IPS DF 6.9 (cell line): Measurements from ENCODE around the gene SAP30L.

Experiments
- DNase-seq: peaks from one replicate; pipeline ENCODE4 v3.0.0-alpha.2; 2013; ENCODE audit warnings: low read depth, low spot score
- H3K27ac ChIP-seq: one replicate; pipeline ENCODE4 v1.5.1; 2013; ENCODE audit warnings: low read length, control low read depth
- H3K27me3 ChIP-seq: 2 replicates; pipeline ENCODE4 v1.6.1; 2013; ENCODE audit warnings: mild to moderate bottlenecking, low read length; ENCODE audit not compliant: control insufficient read depth, insufficient read depth
- H3K36me3 ChIP-seq: 2 replicates; pipeline ENCODE4 v1.6.1; 2013; ENCODE audit warnings: low read length; ENCODE audit not compliant: control insufficient read depth, insufficient read depth
- H3K4me1 ChIP-seq: 2 replicates; pipeline ENCODE4 v1.6.1; 2013; ENCODE audit warnings: low read length; ENCODE audit not compliant: control insufficient read depth, insufficient read depth
- H3K4me3 ChIP-seq: 2 replicates; pipeline ENCODE4 v1.5.1; 2013; ENCODE audit warnings: mild to moderate bottlenecking, low read length
- H3K9me3 ChIP-seq: 2 replicates; pipeline ENCODE4 v1.6.1; 2013; ENCODE audit warnings: low read length, inconsistent platforms; ENCODE audit not compliant: control insufficient read depth, insufficient read depth
- WGBS: extraction: QIAGEN DNeasy Blood & Tissue Kit; methylation state at CpG from one replicate; pipeline ENCODE4 v1.1.7; 2013; ENCODE audit warnings: mixed read lengths, missing lambda C conversion rate; ENCODE audit not compliant: insufficient read length, insufficient coverage; 5-methylcytosine and 5-hydroxymethylcytosine counted together

The SAP30L gene

DNA sequence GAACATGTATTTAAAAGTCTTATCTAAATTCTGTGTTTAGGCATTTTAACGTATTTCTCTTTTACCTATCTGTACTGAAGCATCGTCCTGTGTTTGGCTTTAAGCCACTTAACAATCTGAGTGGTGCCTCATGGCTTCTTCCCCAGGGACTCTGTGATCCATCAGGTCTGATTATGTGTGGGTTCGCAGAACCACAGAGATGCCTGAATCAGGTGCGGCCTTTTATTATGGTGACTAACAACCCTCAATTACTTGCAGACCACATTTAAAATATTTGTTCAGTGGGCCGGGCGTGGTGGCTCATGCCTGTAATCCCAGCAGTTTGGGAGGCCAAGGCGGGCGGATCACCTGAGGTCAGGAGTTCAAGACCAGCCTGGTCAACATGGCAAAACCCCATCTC lies 39.6 kb upstream of the SAP30L start:
- Histone ChIP-seq H3K9me3 (no peaks in the 10 kb centered on the region), H3K4me3 (no peak overlapping the region), H3K27ac (no peak overlapping the region), H3K27me3 (no peaks in the 10 kb centered on the region), H3K36me3 (no peaks in the 10 kb centered on the region), H3K4me1 (no peaks in the 10 kb centered on the region)
- WGBS: no CpG with 5 or more reads among the region's 8 CpGs
- DNase-seq: no peak

DNA sequence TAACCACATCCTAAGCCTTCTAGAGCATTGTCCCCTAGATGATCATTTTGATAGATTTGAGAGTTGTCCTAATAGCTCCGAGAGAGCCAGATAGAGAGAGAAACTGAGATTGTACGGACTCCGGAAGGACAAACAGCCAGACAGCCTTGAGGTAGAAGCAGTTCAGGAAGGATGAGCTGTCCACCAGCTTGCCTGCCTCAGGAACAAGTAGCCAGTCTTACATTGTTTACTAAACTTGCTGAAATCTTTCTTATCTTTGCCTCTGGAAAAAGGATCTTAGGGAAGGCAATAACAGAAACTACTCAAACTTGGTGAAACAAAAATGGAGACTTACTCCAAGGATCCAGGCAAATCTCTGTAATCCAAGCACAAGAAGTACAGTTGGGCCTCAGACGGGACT lies 39.0 kb upstream of the SAP30L start:
- H3K4me1 ChIP-seq: no peaks in the 10 kb centered on the region
- no peaks in the 10 kb centered on the region for H3K36me3 ChIP-seq
- no CpG with 5 or more reads among the region's 4 CpGs for WGBS
- no peaks in the 10 kb centered on the region for H3K27me3 ChIP-seq
- no peaks in the 10 kb centered on the region for H3K9me3 ChIP-seq
- H3K27ac ChIP-seq: no peak overlapping the region
- no peak for DNase-seq
- H3K4me3 ChIP-seq: no peak overlapping the region

DNA sequence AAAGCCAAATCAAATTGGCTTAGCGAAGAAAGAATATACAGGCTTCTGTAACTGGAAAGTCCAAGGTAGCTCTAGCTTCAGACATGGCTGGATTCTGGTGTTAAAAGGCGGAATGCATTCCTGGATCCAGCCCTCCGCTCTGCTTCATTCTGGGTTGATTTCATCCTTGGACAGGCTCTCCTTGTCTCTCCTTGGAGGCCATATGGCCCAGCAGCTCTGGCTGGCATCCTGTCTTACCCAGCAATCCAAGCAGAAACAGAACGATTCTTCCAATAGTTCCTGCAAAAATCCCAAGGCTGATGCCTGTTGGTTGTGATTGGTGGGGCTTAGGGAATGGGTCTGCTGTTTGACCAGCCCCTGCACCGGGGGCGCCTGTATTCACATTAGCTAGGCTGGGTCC lies 37.0 kb upstream of the SAP30L start:
- Histone ChIP-seq H3K4me1 (no peaks in the 10 kb centered on the region), H3K9me3 (no peaks in the 10 kb centered on the region), H3K27ac (no peak overlapping the region), H3K4me3 (no peak overlapping the region), H3K27me3 (no peaks in the 10 kb centered on the region), H3K36me3 (no peaks in the 10 kb centered on the region)
- WGBS: no CpG with 5 or more reads among the region's 6 CpGs
- no peak for DNase-seq

DNA sequence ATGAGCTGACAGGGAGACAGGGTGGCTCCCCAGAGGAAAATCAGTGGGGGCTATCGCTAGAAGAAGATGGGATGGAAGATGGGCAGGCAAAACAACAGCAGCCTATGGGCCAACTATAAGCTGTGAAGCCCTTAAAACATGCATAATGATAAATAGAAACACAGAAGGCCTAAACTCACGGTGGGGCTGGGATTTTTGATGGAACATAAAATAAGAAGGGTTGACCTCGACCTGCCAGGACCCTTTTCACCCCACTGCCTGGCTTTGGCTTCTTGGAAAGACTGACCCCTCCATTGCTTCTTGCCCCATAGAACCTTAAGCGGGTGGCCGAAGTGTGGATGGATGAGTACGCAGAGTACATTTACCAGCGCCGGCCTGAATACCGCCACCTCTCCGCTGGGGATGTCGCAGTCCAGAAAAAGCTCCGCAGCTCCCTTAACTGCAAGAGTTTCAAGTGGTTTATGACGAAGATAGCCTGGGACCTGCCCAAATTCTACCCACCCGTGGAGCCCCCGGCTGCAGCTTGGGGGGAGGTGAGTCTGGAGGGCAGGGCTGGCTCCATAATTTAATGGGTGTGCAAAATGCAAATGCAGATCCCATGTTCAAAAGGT lies 36.5 kb upstream of the SAP30L start:
- Histone ChIP-seq H3K36me3 (no peaks in the 10 kb centered on the region), H3K27ac (no peak overlapping the region)
- no CpG with 5 or more reads among the region's 15 CpGs for WGBS

DNA sequence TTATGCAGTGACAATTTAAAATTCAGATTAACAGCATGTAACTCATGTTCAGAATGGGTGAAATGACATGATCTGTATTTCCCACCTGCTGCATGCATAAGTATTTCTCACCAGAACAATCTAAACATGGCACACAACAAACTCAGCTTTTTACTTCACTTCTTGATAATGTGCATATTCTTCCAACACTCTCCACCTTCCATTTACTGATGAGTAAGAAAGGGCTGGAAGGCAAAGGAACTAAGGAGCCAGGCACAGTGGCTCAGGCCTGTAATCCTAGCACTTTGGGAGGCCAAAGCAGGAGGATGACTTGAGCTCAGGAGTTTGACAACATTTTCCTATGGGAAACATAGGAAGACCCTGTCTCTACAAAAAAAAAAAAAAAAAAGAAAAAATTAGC lies 35.8 kb upstream of the SAP30L start:
- no peaks in the 10 kb centered on the region for H3K4me1 ChIP-seq
- no peak for DNase-seq
- H3K4me3 ChIP-seq: no peak overlapping the region
- no peaks in the 10 kb centered on the region for H3K9me3 ChIP-seq
- H3K27me3 ChIP-seq: no peaks in the 10 kb centered on the region
- H3K27ac ChIP-seq: no peak overlapping the region
- no peaks in the 10 kb centered on the region for H3K36me3 ChIP-seq

More for the DNA sequence above, 36.5 kb upstream of the SAP30L start:
- no peaks in the 10 kb centered on the region for H3K4me1 ChIP-seq
- no peak overlapping the region for H3K4me3 ChIP-seq
- H3K9me3 ChIP-seq: no peaks in the 10 kb centered on the region
- no peak for DNase-seq
- no peaks in the 10 kb centered on the region for H3K27me3 ChIP-seq

DNA sequence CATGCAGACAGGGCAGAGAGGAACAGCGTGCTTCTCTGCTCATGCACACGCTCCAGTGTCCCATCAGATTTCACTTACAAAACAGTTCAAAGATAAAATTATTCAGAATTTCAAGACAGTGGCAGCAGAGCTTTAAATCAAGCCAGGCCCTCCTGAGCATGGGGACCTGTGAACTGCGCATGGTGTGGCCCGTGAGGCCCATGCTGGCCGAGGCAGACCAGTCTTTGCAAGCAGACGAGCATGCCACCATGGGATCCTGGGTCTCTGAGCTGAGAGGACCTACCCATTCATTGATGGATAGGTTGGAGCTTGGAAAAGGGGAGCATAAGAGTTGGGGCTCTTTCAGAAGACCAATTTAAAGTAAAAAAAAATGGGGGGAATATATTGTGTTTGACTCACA lies 35.0 kb upstream of the SAP30L start:
- no CpG with 5 or more reads among the region's 6 CpGs for WGBS
- H3K36me3 ChIP-seq: no peaks in the 10 kb centered on the region
- H3K4me3 ChIP-seq: no peak overlapping the region
- DNase-seq: no peak
- H3K27me3 ChIP-seq: no peaks in the 10 kb centered on the region
- H3K4me1 ChIP-seq: no peaks in the 10 kb centered on the region
- no peaks in the 10 kb centered on the region for H3K9me3 ChIP-seq
- H3K27ac ChIP-seq: no peak overlapping the region

DNA sequence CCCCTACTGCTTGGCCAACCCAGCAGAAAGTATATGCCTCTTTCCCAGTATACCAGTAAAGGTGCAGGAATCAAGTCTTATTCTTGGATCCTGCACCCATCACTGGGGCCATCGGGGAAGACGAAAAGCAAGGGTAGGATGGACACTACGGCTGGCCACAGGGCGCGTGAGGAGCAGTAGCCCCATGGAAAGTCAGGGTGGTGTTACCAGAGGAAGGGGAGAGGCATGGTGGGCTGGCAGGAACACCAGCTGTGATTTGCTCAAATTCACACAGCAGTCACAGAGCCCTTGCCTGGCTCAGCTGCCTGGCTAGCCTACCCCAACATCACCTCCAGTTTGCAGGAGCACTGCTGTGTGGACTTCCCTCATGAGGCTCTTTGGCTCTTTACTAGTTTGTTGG lies 34.5 kb upstream of the SAP30L start:
- H3K36me3 ChIP-seq: no peaks in the 10 kb centered on the region
- H3K4me1 ChIP-seq: no peaks in the 10 kb centered on the region
- H3K27me3 ChIP-seq: no peaks in the 10 kb centered on the region
- H3K9me3 ChIP-seq: no peaks in the 10 kb centered on the region
- WGBS: no CpG with 5 or more reads among the region's 5 CpGs
- no peak overlapping the region for H3K27ac ChIP-seq
- no peak overlapping the region for H3K4me3 ChIP-seq
- no peak for DNase-seq

DNA sequence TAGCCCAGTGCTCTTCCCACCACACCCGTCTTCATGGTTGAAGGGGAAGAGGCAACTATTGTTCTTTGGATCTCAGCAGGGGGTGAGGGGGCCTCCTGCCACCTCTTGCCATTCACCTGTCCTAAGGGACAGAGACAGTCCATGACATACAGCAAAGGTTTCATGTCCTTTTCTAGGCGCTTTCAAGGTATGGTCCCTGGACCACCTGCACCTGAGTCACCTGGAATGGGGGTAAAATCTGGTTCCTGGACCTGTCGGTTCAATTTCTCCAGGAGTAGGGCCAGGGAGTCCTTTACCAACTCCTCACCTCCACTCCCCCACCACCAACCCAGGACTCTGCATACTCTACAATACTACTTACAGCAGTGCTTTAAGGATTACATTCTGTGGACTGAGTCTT lies 33.5 kb upstream of the SAP30L start:
- Histone ChIP-seq H3K36me3 (no peaks in the 10 kb centered on the region), H3K27me3 (no peaks in the 10 kb centered on the region), H3K9me3 (no peaks in the 10 kb centered on the region), H3K4me1 (no peaks in the 10 kb centered on the region), H3K4me3 (no peak overlapping the region), H3K27ac (no peak overlapping the region)
- DNase-seq: no peak
- no CpG with 5 or more reads among the region's 3 CpGs for WGBS

DNA sequence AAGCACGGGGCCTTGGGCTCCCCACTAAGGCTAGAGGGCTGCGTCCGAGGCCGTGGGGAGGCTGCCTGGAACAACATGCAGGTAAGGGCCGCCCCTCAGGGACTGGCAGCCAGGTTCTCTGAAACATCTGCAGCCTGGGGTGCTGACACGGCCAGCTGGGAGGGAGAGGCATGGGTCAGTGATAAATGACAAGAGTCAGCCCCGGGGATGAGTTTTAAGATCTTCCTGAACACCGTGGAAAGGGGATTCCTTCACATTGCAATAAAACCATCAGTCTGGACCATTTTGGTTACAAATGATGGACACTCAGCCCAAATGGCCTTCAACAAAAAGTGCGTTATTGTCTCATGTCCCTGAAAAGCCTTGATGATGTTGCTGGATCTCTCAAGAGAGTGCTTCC lies 32.9 kb upstream of the SAP30L start:
- H3K27me3 ChIP-seq: no peaks in the 10 kb centered on the region
- no peak for DNase-seq
- H3K36me3 ChIP-seq: no peaks in the 10 kb centered on the region
- WGBS: no CpG with 5 or more reads among the region's 9 CpGs
- no peak overlapping the region for H3K4me3 ChIP-seq
- no peaks in the 10 kb centered on the region for H3K4me1 ChIP-seq
- H3K27ac ChIP-seq: no peak overlapping the region
- H3K9me3 ChIP-seq: no peaks in the 10 kb centered on the region

DNA sequence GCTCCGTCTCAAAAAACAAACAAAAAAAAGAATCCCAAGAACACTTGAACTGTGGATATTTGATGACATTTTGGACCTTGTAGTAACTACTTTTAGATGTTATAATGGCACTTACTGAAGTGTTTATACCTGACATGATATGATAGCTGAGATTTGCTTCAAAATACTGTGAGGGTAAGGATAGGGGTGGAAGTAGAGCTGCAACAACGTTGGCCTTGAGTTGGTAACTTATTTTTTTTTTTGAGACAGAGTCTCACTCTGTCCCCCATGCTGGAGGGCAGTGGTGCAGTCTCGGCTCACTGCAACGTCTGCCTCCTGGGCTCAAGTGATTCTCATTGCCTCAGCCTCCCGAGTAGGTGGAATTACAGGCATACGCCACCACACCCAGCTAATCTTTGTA lies 30.7 kb upstream of the SAP30L start:
- Histone ChIP-seq H3K4me1 (peaks cover 2% of the 10 kb centered on the region; the same call in 1 of the 2 replicates), H3K4me3 (no peak overlapping the region), H3K27ac (no peak overlapping the region), H3K36me3 (no peaks in the 10 kb centered on the region), H3K27me3 (no peaks in the 10 kb centered on the region), H3K9me3 (no peaks in the 10 kb centered on the region)
- no peak for DNase-seq
- WGBS: no CpG with 5 or more reads among the region's 6 CpGs

DNA sequence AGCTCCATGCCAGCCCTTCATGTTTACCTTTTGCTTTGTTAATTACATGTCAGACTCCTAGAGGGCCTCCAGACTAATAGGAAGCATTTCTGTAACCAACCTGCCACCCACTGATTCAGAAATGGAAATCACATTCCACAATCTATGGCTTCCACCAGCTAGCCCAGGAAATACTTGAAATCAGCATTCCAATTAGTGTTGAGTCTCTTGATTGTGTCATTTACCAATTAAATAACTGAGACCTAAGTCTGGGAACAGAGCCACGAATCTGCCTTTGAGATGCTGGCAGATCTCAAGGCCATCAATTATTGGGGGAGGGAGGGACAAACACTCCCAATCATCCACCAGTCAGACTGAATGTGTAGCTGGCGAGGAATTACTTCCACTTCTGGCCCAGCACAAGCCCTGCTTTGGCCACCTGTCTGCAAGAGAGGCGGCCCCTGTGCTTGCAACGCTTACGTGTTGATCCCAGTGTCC lies 27.4 kb upstream of the SAP30L start:
- no peaks in the 10 kb centered on the region for H3K9me3 ChIP-seq
- no peaks in the 10 kb centered on the region for H3K36me3 ChIP-seq
- no peaks in the 10 kb centered on the region for H3K27me3 ChIP-seq
- WGBS: no CpG with 5 or more reads among the region's 5 CpGs
- H3K4me3 ChIP-seq: no peak overlapping the region
- peaks cover 2% of the 10 kb centered on the region; the same call in 1 of the 2 replicates for H3K4me1 ChIP-seq
- H3K27ac ChIP-seq: no peak overlapping the region
- no peak for DNase-seq
